HepG2 (cell line): ENCODE results near the gene OSBPL3. TPM values are rescaled to one million over a fixed set of nuclear protein-coding genes. Genes with fewer than 3 reads are reported as not detected.

Experiments
- BCL6 ChIP-seq: IDR thresholded peaks from 2 replicates; pipeline ENCODE4 v1.6.1; 2016; ENCODE audit warnings: missing genetic modification reagents, missing compliant biosample characterization
- BRD4 ChIP-seq: sonication (generic); formaldehyde crosslinking; IDR thresholded peaks from 2 replicates; pipeline ENCODE4 v1.4.0; 2020; ENCODE audit warnings: missing genetic modification reagents
- CENPX ChIP-seq: sonication (generic); formaldehyde crosslinking; IDR thresholded peaks from 2 replicates; pipeline ENCODE4 v1.9.0; 2021; ENCODE audit warnings: mild to moderate bottlenecking, missing genetic modification reagents, moderate library complexity
- HIVEP1 ChIP-seq: sonication (generic); formaldehyde crosslinking; IDR thresholded peaks from 2 replicates; pipeline ENCODE4 v1.4.0; 2020; ENCODE audit warnings: mild to moderate bottlenecking, missing genetic modification reagents
- ISL2 ChIP-seq: sonication (generic); formaldehyde crosslinking; IDR thresholded peaks from 2 replicates; pipeline ENCODE4 v1.5.0; 2020; ENCODE audit warnings: missing genetic modification reagents
- JUN ChIP-seq: sonication (generic); formaldehyde crosslinking; IDR thresholded peaks from 2 replicates; pipeline ENCODE4 v1.4.0; 2020; ENCODE audit warnings: mild to moderate bottlenecking, missing genetic modification reagents
- KLF11 ChIP-seq: IDR thresholded peaks from 2 replicates; pipeline ENCODE4 v1.6.1; 2016; ENCODE audit warnings: missing compliant biosample characterization
- MTA3 ChIP-seq: sonication (generic); formaldehyde crosslinking; IDR thresholded peaks from 2 replicates; pipeline ENCODE4 v1.4.0; 2020; ENCODE audit warnings: missing genetic modification reagents
- NFE2 ChIP-seq: sonication (generic); formaldehyde crosslinking; IDR thresholded peaks from 2 replicates; pipeline ENCODE4 v1.4.0; 2020; ENCODE audit warnings: missing genetic modification reagents
- NR2C2 ChIP-seq: sonication (generic); formaldehyde crosslinking; IDR thresholded peaks from 2 replicates; pipeline ENCODE4 v1.4.0; 2020; ENCODE audit warnings: missing genetic modification reagents, mild to moderate bottlenecking, moderate library complexity, borderline replicate concordance
- SETDB1 ChIP-seq: sonication (generic); formaldehyde crosslinking; IDR thresholded peaks from 2 replicates; pipeline ENCODE4 v1.5.1; 2020; ENCODE audit warnings: missing genetic modification reagents, mild to moderate bottlenecking, borderline replicate concordance
- SMAD9 ChIP-seq: sonication (generic); formaldehyde crosslinking; IDR thresholded peaks from 2 replicates; pipeline ENCODE4 v1.5.1; 2020; ENCODE audit warnings: mild to moderate bottlenecking, missing genetic modification reagents
- SMC3 ChIP-seq: IDR thresholded peaks from 2 replicates; pipeline ENCODE4 v1.6.1; 2011; ENCODE audit warnings: low read length, improper control_type of control experiment
- SRSF4 ChIP-seq: fragments of 200-400 bp; formaldehyde crosslinking; IDR thresholded peaks from one replicate; pipeline ENCODE4 v1.6.1; 2018; ENCODE audit warnings: mild to moderate bottlenecking, low read depth, low read length, moderate library complexity; ENCODE audit not compliant: poor library complexity, severe bottlenecking
- THAP11 ChIP-seq: IDR thresholded peaks from 2 replicates; pipeline ENCODE4 v1.6.1; 2016; ENCODE audit warnings: missing biosample characterization, missing genetic modification reagents
- TRIM22 ChIP-seq: fragments of 450-650 bp; IDR thresholded peaks from 2 replicates; pipeline ENCODE4 v1.6.1; 2017
- ZFP36 ChIP-seq: fragments of 150-350 bp; IDR thresholded peaks from 2 replicates; pipeline ENCODE4 v1.6.1; 2018; ENCODE audit warnings: borderline replicate concordance, low read length, low read depth; ENCODE audit not compliant: partially characterized antibody
- ZNF225 ChIP-seq: sonication (generic); formaldehyde crosslinking; IDR thresholded peaks from 2 replicates; pipeline ENCODE4 v1.4.0; 2020; ENCODE audit warnings: mild to moderate bottlenecking, missing genetic modification reagents
- ZNF24 ChIP-seq: fragments of 450-650 bp; IDR thresholded peaks from 2 replicates; pipeline ENCODE4 v1.6.1; 2017; ENCODE audit warnings: antibody characterized with exemption, mild to moderate bottlenecking
- ZNF264 ChIP-seq: sonication (generic); formaldehyde crosslinking; IDR thresholded peaks from 2 replicates; pipeline ENCODE4 v1.4.0; 2020; ENCODE audit warnings: missing genetic modification reagents
- ZNF430 ChIP-seq: sonication (generic); formaldehyde crosslinking; IDR thresholded peaks from 2 replicates; pipeline ENCODE4 v1.9.0; 2021; ENCODE audit warnings: mild to moderate bottlenecking, missing genetic modification reagents
- ZNF546 ChIP-seq: sonication (generic); formaldehyde crosslinking; conservative IDR thresholded peaks from 2 replicates; pipeline ENCODE4 v1.8.1; 2023; ENCODE audit warnings: mild to moderate bottlenecking, missing genetic modification reagents
- ZNF547 ChIP-seq: sonication (generic); formaldehyde crosslinking; IDR thresholded peaks from 2 replicates; pipeline ENCODE4 v1.5.1; 2020; ENCODE audit warnings: mild to moderate bottlenecking, missing genetic modification reagents
- ZNF619 ChIP-seq: sonication (generic); formaldehyde crosslinking; IDR thresholded peaks from 2 replicates; pipeline ENCODE4 v1.4.0; 2020; ENCODE audit warnings: mild to moderate bottlenecking, missing genetic modification reagents
- ZNF724P ChIP-seq: sonication (generic); formaldehyde crosslinking; IDR thresholded peaks from 2 replicates; pipeline ENCODE4 v1.8.0; 2022; ENCODE audit warnings: missing genetic modification reagents, borderline replicate concordance
- polyA plus RNA-seq, 8 experiments: library from polyadenylated mRNA; depleted of rRNA in 3 of 8; stranded (reverse) in 7 of 8; unstranded in 1 of 8; fragments of >200 nt; fragmentation: Illumina TruSeq in 4 of 8; extraction: Trizol in 4 of 8; gene quantifications; 2 replicates each; pipeline versions ENCODE4 v1.2.1 to v1.2.3, GENCODE V29; 2011 to 2016; ENCODE audit warnings: low read depth in 4 of 8, missing spikeins in 1 of 8, mixed read lengths in 1 of 8; ENCODE audit not compliant: insufficient read depth in 1 of 8
- total RNA-seq, 5 experiments: library from RNA; depleted of rRNA; stranded (reverse); fragments of >200 nt; fragmentation: Illumina TruSeq; extraction: Trizol; gene quantifications; 2 replicates each; pipeline ENCODE4 v1.2.3, GENCODE V29; 2016; ENCODE audit warnings: low read depth in 1 of 5
- TF ChIP-seq, protein P1 (sequence below): sonication (generic); formaldehyde crosslinking; IDR thresholded peaks from 2 replicates; pipeline ENCODE4 v1.8.1; 2022; ENCODE audit warnings: mild to moderate bottlenecking, missing genetic modification reagents
- TF ChIP-seq, protein P2 (sequence below): sonication (generic); formaldehyde crosslinking; IDR thresholded peaks from 2 replicates; pipeline ENCODE4 v1.4.0; 2020; ENCODE audit warnings: missing genetic modification reagents
- TF ChIP-seq, protein P3 (sequence below): sonication (generic); formaldehyde crosslinking; IDR thresholded peaks from 2 replicates; pipeline ENCODE4 v1.5.0; 2020; ENCODE audit warnings: missing genetic modification reagents

Gene OSBPL3
- total and polyA plus RNA-seq, 2 of the 13 experiments (the other 11 are each of a cell fraction or from before 2014, with no cell fraction given), result 8.8 to 28.9 TPM

- TF ChIP-seq ZNF264 (CRISPR knock-in tag) (0 out of 2 replicates have a peak, but pooled peaks have one; percentile 14), ZFP36 (no peak), NFE2 (CRISPR knock-in tag) (no peak), ZNF430 (CRISPR knock-in tag) (no peak; the same call in 1 of the 2 replicates), ZNF546 (no peak), TRIM22 (no peak), ZNF724P (CRISPR knock-in tag) (0 out of 2 replicates have a peak, but pooled peaks have one; percentile 28), SMC3 (peak; percentile 6; the same call in 1 of the 2 replicates), BCL6 (no peak), SETDB1 (CRISPR knock-in tag) (no peak), THAP11 (CRISPR knock-in tag) (0 out of 2 replicates have a peak, but pooled peaks have one; percentile 9), HIVEP1 (CRISPR knock-in tag) (no peak), SMAD9 (CRISPR knock-in tag) (no peak), SRSF4 (no peak), MTA3 (CRISPR knock-in tag) (no peak), ZNF225 (CRISPR knock-in tag) (peak; percentile 48; the same call in 1 of the 2 replicates), NR2C2 (CRISPR knock-in tag) (no peak), ZNF619 (CRISPR knock-in tag) (peak; percentile 26; the same call in 1 of the 2 replicates), KLF11 (CRISPR knock-in tag) (0 out of 2 replicates have a peak, but pooled peaks have one; percentile 17), ZNF24 (no peak), BRD4 (CRISPR knock-in tag) (peak; percentile 52; the same call in 1 of the 2 replicates), ZNF547 (0 out of 2 replicates have a peak, but pooled peaks have one; percentile 5), ISL2 (CRISPR knock-in tag) (no peak), JUN (CRISPR knock-in tag) (no peak), CENPX (no peak)
- TF ChIP-seq, protein P1, sequence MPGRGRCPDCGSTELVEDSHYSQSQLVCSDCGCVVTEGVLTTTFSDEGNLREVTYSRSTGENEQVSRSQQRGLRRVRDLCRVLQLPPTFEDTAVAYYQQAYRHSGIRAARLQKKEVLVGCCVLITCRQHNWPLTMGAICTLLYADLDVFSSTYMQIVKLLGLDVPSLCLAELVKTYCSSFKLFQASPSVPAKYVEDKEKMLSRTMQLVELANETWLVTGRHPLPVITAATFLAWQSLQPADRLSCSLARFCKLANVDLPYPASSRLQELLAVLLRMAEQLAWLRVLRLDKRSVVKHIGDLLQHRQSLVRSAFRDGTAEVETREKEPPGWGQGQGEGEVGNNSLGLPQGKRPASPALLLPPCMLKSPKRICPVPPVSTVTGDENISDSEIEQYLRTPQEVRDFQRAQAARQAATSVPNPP (CRISPR knock-in tag), result no peak
- TF ChIP-seq, protein P2, sequence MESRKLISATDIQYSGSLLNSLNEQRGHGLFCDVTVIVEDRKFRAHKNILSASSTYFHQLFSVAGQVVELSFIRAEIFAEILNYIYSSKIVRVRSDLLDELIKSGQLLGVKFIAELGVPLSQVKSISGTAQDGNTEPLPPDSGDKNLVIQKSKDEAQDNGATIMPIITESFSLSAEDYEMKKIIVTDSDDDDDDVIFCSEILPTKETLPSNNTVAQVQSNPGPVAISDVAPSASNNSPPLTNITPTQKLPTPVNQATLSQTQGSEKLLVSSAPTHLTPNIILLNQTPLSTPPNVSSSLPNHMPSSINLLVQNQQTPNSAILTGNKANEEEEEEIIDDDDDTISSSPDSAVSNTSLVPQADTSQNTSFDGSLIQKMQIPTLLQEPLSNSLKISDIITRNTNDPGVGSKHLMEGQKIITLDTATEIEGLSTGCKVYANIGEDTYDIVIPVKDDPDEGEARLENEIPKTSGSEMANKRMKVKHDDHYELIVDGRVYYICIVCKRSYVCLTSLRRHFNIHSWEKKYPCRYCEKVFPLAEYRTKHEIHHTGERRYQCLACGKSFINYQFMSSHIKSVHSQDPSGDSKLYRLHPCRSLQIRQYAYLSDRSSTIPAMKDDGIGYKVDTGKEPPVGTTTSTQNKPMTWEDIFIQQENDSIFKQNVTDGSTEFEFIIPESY (CRISPR knock-in tag), result no peak
- TF ChIP-seq, protein P3, sequence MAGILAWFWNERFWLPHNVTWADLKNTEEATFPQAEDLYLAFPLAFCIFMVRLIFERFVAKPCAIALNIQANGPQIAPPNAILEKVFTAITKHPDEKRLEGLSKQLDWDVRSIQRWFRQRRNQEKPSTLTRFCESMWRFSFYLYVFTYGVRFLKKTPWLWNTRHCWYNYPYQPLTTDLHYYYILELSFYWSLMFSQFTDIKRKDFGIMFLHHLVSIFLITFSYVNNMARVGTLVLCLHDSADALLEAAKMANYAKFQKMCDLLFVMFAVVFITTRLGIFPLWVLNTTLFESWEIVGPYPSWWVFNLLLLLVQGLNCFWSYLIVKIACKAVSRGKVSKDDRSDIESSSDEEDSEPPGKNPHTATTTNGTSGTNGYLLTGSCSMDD (CRISPR knock-in tag), result no peak
Observed at GRCh38 chr7:24980534-24981170, 674 bp upstream of the OSBPL3 start (continued).
